Gastroesophageal sphincter (tissue), 4 donors: ENCODE measurements around the gene PMAIP1. TPM values are rescaled to one million over a fixed set of nuclear protein-coding genes. Genes with fewer than 3 reads are reported as not detected.

Experiments
- ATAC-seq: fragments of 150-250 bp; one replicate; pipeline ENCODE4 v1.9.1; 2016; ENCODE audit warnings: mild to moderate bottlenecking, moderate library complexity
- H3K27ac ChIP-seq, 4 donors: fragments of 200-600 bp; sonication (generic) in 3 of 4; 1 replicate in 3 of 4; 2 replicates in 1 of 4; pipeline ENCODE4 v1.5.1; 2016 to 2019
- H3K27me3 ChIP-seq: fragments of 200-600 bp; sonication (generic); one replicate; pipeline ENCODE4 v1.5.1; 2019
- H3K36me3 ChIP-seq, 2 donors: fragments of 200-600 bp; sonication (generic); one replicate each; pipeline ENCODE4 v1.5.1; 2019; ENCODE audit warnings: control low read depth in 1 of 2
- H3K4me1 ChIP-seq, 3 donors: fragments of 200-600 bp; sonication (generic); 1 replicate in 2 of 3; 2 replicates in 1 of 3; pipeline ENCODE4 v1.5.1; 2016 to 2019; ENCODE audit warnings: control low read depth in 2 of 3
- H3K4me3 ChIP-seq, 2 donors: fragments of 200-600 bp; sonication (generic); one replicate each; pipeline ENCODE4 v1.5.1; 2019; ENCODE audit warnings: mild to moderate bottlenecking in 1 of 2, moderate library complexity in 1 of 2
- H3K9me3 ChIP-seq, 3 donors: fragments of 200-600 bp; sonication (generic); one replicate each; pipeline ENCODE4 v1.5.1; 2017 to 2019; ENCODE audit warnings: control low read depth in 2 of 3
- EP300 ChIP-seq: sonication (generic); formaldehyde crosslinking; IDR thresholded peaks from one replicate; pipeline ENCODE4 v1.6.1; 2017; ENCODE audit warnings: antibody characterized with exemption, mild to moderate bottlenecking
- POLR2A ChIP-seq, 2 donors: fragments of 450-650 bp; IDR thresholded peaks; one replicate each; pipeline ENCODE4 v1.6.1; 2017; ENCODE audit warnings: antibody characterized with exemption in 2 of 2, mild to moderate bottlenecking in 2 of 2, moderate library complexity in 1 of 2
- POLR2AphosphoS5 ChIP-seq: sonication (generic); formaldehyde crosslinking; IDR thresholded peaks from one replicate; pipeline ENCODE4 v1.6.1; 2017; ENCODE audit warnings: antibody characterized with exemption
- WGBS, 2 donors: methylation state at CpG; one replicate each; pipeline ENCODE4 v1.1.5; 2018; ENCODE audit warnings: low coverage in 1 of 2; 5-methylcytosine and 5-hydroxymethylcytosine counted together
- total RNA-seq, 4 donors: library from RNA; depleted of rRNA; stranded (reverse); fragments of >200 nt; gene quantifications; one replicate each; pipeline ENCODE4 v1.1.0, GENCODE V29; 2016
- TF ChIP-seq, protein P1 (sequence below), 4 experiments: fragments of 200-600 bp in 2 of 4; fragments of 450-650 bp in 2 of 4; sonication (generic) in 1 of 4; IDR thresholded peaks; one replicate each; pipeline ENCODE4 v1.5.1; 2017 to 2019; ENCODE audit warnings: antibody characterized with exemption in 4 of 4, mild to moderate bottlenecking in 2 of 4, moderate library complexity in 2 of 4

Gene PMAIP1
- total RNA-seq, 4 donors from 2014 or later, result 1.2 to 2.7 (median 1.3) TPM; not detected in 1

DNA sequence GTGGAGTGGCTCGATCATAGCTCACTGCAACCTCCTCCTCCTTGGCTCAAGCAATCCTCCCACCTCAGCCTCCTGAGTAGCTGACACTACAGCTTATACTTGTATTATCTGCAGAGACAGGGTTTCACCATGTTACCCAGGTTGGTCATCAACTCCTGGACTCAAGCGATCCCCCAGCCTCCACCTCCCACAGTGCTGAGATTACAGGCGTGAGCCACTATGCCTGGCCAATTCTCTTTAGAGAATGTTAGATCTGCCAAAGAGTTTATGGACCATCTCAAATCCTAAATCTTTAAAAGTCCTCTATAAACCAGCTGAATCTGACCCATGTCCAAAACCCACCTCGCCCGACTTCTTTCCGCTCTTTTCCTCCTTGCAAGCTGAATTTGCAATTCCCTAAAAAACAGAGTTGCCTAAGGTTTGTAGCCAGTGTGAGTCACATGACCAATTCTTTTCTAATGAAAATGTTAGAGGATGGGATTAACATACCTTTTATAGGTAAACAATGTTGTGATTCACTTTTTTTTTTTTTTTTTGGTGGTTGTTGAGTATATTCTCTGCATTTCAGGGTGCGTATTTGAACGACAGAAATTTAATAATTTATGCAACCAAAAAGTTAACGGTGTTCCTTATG, 2.4 kb upstream of the PMAIP1 start:
- Histone ChIP-seq H3K27ac (no peak overlapping the region), H3K36me3 (no peaks in the 10 kb centered on the region), H3K4me3 (no peak overlapping the region), H3K9me3 (no peaks in the 10 kb centered on the region), H3K27me3 (peaks cover 38% of the 10 kb centered on the region), H3K4me1 (peaks cover 0 to 30% (median 7%) of the 10 kb centered on the region in 3 donors)
- 47 to 54% methylated on average over 7 to 9 of the region's 9 CpGs for WGBS, 2 donors
- no peak for ATAC-seq
- TF ChIP-seq, protein P1, sequence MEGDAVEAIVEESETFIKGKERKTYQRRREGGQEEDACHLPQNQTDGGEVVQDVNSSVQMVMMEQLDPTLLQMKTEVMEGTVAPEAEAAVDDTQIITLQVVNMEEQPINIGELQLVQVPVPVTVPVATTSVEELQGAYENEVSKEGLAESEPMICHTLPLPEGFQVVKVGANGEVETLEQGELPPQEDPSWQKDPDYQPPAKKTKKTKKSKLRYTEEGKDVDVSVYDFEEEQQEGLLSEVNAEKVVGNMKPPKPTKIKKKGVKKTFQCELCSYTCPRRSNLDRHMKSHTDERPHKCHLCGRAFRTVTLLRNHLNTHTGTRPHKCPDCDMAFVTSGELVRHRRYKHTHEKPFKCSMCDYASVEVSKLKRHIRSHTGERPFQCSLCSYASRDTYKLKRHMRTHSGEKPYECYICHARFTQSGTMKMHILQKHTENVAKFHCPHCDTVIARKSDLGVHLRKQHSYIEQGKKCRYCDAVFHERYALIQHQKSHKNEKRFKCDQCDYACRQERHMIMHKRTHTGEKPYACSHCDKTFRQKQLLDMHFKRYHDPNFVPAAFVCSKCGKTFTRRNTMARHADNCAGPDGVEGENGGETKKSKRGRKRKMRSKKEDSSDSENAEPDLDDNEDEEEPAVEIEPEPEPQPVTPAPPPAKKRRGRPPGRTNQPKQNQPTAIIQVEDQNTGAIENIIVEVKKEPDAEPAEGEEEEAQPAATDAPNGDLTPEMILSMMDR (IDR thresholded peaks at IDR 0.05), result no peak
- no peak for TF ChIP-seq POLR2A (IDR thresholded peaks at IDR 0.05)
- no peak for TF ChIP-seq POLR2AphosphoS5
- TF ChIP-seq EP300, result no peak

DNA sequence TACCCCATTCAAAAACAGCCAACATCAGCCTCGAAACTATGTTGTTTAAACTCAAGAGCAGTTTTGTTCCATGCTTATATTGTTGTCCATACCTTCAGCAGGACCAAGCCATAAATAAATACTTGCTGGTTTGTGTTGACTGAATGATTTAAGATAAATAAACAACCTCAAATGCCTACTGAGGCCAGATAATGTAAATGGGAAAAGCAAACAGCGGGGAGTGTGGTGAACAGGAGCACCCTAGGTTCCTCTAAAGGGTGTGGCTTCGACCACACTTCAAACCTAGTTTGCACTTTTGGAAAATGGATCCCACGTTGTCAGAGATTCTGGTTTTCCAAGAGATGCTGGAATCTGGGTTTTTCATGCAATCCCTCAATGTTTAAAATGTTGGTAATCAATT, 1.7 kb upstream of the PMAIP1 start:
- Histone ChIP-seq H3K27ac (no peak overlapping the region), H3K4me3 (no peak overlapping the region), H3K36me3 (no peaks in the 10 kb centered on the region), H3K4me1 (peaks cover 0 to 30% (median 7%) of the 10 kb centered on the region in 3 donors), H3K9me3 (no peaks in the 10 kb centered on the region), H3K27me3 (peaks cover 43% of the 10 kb centered on the region)
- TF ChIP-seq EP300, result no peak
- no peak for TF ChIP-seq POLR2A (IDR thresholded peaks at IDR 0.05)
- TF ChIP-seq POLR2AphosphoS5, result no peak
- TF ChIP-seq, protein P1 (IDR thresholded peaks at IDR 0.05), result no peak
- no peak for ATAC-seq
- 39 to 63% methylated on average over 4 of the region's 4 CpGs for WGBS, 2 donors

DNA sequence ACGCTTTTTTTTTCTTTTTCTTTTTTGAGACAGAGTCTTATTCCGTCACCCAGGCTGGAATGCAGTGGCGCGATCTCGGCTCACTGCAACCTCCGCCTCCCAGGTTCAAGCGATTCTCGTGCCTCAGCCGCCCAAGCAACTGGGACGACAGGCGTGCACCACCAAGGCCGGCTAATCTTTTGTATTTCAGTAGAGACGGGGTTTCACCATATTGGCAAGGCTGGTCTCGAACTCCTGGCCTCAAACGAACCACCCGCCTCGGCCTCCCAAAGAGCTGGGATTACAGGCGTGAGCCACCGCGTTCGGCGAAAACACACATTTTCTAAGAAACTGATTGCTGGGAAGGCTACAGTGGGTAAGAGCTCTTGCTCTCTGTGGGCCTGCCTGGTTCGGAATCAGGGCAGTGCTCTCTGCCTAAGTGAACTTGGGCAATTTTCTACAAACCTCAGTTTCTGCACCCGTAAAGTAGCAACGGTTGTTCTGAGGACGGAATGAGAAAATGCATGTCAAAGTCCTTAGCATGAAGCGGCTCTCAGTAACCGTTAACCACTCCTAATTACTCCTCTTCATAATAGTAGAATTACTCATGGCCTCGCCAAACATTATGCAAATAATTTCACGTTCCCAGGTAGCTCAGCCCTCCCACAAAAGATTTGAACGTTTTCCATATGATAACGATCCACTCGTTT, 1.0 kb upstream of the PMAIP1 start:
- Histone ChIP-seq H3K36me3 (no peaks in the 10 kb centered on the region), H3K9me3 (no peaks in the 10 kb centered on the region), H3K4me1 (peaks cover 0 to 30% (median 7%) of the 10 kb centered on the region in 3 donors), H3K4me3 (peak overlapping the region in 1 of 2 donors; percentile 72), H3K27ac (peak overlapping the region in 2 of 4 donors; percentile 82 to 84), H3K27me3 (peaks cover 43% of the 10 kb centered on the region)
- 31 to 33% methylated on average over 10 to 16 of the region's 33 CpGs for WGBS, 2 donors
- TF ChIP-seq POLR2A (IDR thresholded peaks at IDR 0.05) (no peak), POLR2AphosphoS5 (no peak), EP300 (no peak)
- TF ChIP-seq, protein P1 (IDR thresholded peaks at IDR 0.05), result no peak
- no peak for ATAC-seq

DNA sequence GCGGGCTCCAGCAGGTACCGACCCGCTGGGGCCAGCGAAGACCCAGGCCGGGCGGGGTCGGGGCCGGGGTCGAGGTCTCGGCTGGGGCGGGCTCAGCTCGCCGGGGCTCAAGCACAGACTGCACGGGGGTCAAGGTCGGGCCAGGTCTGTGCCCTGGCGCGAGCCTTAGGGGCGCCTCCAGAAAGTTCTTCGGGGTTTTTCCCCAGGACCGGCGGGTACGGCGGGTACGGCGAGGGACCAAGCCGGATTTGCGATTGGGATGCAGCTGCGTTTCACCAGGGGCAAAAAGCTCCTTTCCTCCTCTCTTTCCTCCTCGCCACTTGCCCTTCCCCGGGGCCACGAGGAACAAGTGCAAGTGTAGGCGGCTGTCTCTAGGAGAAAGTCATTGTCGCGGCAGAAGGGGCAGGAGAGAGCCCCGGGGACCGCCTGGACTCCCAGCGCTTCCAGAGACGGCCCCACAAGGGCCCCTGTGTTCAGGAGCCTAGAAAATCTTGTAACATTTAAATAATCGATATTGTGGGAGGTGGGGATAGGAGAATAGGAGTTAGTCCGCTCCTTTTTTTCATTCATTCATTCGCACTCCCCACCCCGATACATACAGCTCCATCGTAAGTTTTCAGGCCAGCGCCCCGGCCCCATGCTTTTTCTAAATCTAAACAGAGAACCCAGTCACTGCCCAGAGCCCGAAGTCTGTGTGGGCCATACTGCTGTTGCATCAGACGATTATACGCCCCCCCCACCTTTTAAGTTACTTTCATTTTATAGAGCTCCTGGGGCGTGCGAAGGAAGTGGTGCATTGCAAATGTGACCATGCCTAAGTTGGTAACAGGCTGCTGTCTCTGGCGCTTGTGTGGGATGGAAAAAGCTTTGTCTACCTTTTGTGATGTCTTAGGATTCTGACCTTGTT, 679 bp downstream of the PMAIP1 start:
- peaks cover 0 to 30% (median 7%) of the 10 kb centered on the region in 3 donors for H3K4me1 ChIP-seq
- H3K27ac ChIP-seq, result peak overlapping the region in 3 of 4 donors; percentile 81 to 84 (median 82)
- no peak for TF ChIP-seq EP300
- TF ChIP-seq, protein P1 (IDR thresholded peaks at IDR 0.05), result no peak
- TF ChIP-seq POLR2A (IDR thresholded peaks at IDR 0.05), result no peak
- no peak for TF ChIP-seq POLR2AphosphoS5
- H3K4me3 ChIP-seq, result peak overlapping the region; percentile 23 to 72
- peaks cover 43% of the 10 kb centered on the region for H3K27me3 ChIP-seq
- 1 to 9% methylated on average over 12 to 14 of the region's 51 CpGs for WGBS, 2 donors
- peak; percentile 16 for ATAC-seq
- no peaks in the 10 kb centered on the region for H3K36me3 ChIP-seq
- no peaks in the 10 kb centered on the region for H3K9me3 ChIP-seq
